ENCODE data around the gene JADE2.
"Not testable (repeated sequence)": the region's sequence is repeated elsewhere in the genome, so short reads cannot be mapped to it uniquely, and the experiment has no call there.

Gene JADE2

DNA sequence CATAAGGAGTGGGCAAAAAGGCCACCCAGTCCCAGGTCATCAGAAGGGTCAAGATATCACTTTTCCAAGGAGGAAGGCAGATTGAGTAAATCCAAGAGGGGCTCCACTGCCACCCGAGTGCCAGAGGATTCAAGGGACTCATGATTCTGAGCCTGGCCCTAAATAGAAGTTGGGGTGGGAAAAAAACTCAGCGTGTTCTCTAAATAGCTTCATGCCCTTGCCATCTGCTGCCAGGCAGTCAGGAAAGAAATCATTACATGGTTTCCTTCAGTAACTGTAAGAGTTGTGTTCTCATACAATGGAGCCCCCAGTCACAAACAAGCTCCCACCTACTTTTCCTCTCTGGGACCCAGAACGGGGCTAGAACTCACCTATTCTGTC, 70.0 kb downstream of the JADE2 start:
- no peaks in the 10 kb centered on the region for H3K36me3 Mint-ChIP-seq (ENCODE audit: low read depth)
- no peaks in the 10 kb centered on the region for H3K27me3 Mint-ChIP-seq (ENCODE audit: low read depth)
- DNase-seq (ENCODE audit: low spot score) = no peak
- H3K4me3 Mint-ChIP-seq = no peak overlapping the region
- H3K4me1 Mint-ChIP-seq (ENCODE audit: low read depth) = peaks cover 20% of the 10 kb centered on the region
- peak overlapping the region; percentile 53 for H3K27ac Mint-ChIP-seq
- H3K9me3 Mint-ChIP-seq = no peaks in the 10 kb centered on the region

DNA sequence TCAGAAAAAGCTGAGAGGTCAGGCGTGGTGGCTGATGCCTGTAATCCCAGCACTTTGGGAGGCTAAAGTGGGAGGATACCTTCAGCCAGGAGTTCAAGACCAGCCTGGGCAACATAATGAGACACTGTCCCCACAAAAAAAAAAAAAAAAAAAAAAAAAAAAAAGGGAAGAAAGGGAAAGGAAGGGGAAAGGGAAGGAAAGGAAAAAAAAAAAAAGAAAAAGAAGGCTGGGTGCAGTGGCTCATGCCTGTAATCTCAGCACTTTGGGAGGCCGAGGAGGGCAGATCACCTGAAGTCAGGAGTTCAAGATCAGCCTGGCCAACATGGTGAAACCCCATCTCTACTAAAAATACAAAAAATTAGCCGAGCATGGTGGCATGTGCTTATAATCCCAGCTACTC, 74.3 kb downstream of the JADE2 start:
- DNase-seq (ENCODE audit: low spot score); H3K36me3 Mint-ChIP-seq (ENCODE audit: low read depth); H3K27ac Mint-ChIP-seq; H3K4me3 Mint-ChIP-seq; H3K9me3 Mint-ChIP-seq; H3K27me3 Mint-ChIP-seq (ENCODE audit: low read depth): not testable (repeated sequence)
- H3K4me1 Mint-ChIP-seq (ENCODE audit: low read depth) = peaks cover 16% of the 10 kb centered on the region

DNA sequence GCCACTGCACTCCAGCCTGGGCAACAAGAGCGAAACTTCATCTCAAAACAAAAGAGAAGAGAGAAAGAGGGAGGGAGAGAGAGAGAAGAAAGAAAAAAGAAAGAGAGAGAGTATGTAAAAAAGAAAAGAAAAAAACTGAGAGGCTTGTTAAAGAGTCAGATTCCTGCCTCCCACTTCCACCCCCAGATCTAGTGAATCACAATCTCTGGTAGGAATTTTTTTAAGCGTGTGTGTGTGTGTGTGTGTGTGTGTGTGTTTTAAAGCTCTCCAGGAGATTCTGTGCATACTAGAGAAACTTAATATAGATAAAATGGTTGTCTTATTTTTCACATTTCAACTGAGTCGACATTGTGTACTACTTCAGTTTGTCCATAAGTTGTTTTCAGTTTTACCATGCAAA, 75.1 kb downstream of the JADE2 start:
- no peak overlapping the region for H3K4me3 Mint-ChIP-seq
- H3K4me1 Mint-ChIP-seq (ENCODE audit: low read depth) = peaks cover 18% of the 10 kb centered on the region
- no peaks in the 10 kb centered on the region for H3K9me3 Mint-ChIP-seq
- H3K27me3 Mint-ChIP-seq (ENCODE audit: low read depth) = no peaks in the 10 kb centered on the region
- no peak for DNase-seq (ENCODE audit: low spot score)
- peaks cover 11% of the 10 kb centered on the region for H3K36me3 Mint-ChIP-seq (ENCODE audit: low read depth)
- H3K27ac Mint-ChIP-seq = no peak overlapping the region

DNA sequence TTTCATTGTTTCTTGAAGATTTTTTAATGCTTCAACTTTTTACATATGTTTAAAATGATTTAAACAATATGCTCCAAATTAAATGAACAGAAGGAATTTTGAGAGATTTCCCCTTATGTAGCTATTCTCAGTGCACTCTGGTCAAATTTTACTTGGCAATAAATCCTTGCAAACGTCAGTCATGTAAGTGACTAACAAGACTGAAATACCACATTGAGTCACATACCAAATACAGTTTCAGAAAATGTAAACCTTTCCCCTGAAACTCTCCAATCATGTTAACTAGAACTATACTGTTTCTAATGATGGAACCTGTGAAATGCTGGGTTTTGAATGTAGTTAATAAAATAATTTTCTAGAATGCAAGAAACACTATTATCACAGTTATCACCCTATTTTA, 77.6 kb downstream of the JADE2 start:
- Mint-ChIP-seq H3K4me1 (ENCODE audit: low read depth) (peaks cover 21% of the 10 kb centered on the region), H3K27ac (no peak overlapping the region), H3K9me3 (no peaks in the 10 kb centered on the region), H3K27me3 (ENCODE audit: low read depth) (no peaks in the 10 kb centered on the region), H3K4me3 (no peak overlapping the region), H3K36me3 (ENCODE audit: low read depth) (peaks cover 28% of the 10 kb centered on the region)
- no peak for DNase-seq (ENCODE audit: low spot score)

DNA sequence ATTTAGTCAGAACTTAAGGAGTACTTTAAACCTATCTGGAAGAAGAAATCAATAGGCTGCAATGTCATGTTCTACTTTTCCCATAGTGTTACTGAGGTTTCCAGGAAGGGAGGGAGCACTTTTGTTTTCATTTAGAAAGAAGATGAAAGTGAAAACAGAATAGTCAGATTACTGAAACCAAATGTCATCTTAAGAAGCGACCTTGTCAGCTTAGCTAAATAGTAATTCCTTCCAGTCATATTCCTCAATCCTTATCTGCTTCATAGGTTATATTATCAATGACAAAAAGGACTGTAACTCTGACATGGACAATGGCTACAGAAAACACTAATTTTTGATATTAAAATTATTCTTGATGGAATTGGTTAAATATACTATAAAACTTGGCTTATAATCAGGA, 79.4 kb downstream of the JADE2 start:
- no peak for DNase-seq (ENCODE audit: low spot score)
- Mint-ChIP-seq H3K36me3 (ENCODE audit: low read depth) (peaks cover 42% of the 10 kb centered on the region), H3K4me1 (ENCODE audit: low read depth) (peaks cover 37% of the 10 kb centered on the region), H3K27me3 (ENCODE audit: low read depth) (no peaks in the 10 kb centered on the region), H3K9me3 (no peaks in the 10 kb centered on the region), H3K4me3 (peak overlapping the region; percentile 48), H3K27ac (peak overlapping the region; percentile 67)

DNA sequence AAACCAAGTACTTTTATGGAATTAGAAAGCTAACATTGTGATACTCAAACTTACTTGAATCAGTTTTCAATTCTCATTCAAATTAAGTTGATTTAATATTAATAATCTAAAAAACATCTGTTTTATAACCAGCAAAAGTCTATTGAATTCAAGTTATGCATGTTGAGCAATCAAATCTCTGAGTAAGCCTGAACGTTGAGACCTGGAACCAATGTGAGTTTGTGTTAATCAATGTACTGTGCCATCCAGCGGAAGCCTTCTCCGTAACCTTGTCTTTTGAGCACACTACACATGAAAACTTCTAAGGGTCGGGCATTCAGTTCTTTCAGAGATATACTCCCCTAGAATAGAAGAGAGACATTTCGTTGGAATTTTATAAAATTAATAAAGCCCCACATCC, 81.3 kb downstream of the JADE2 start:
- H3K9me3 Mint-ChIP-seq = no peaks in the 10 kb centered on the region
- no peak overlapping the region for H3K27ac Mint-ChIP-seq
- peaks cover 50% of the 10 kb centered on the region for H3K36me3 Mint-ChIP-seq (ENCODE audit: low read depth)
- H3K4me1 Mint-ChIP-seq (ENCODE audit: low read depth) = peaks cover 37% of the 10 kb centered on the region
- no peak overlapping the region for H3K4me3 Mint-ChIP-seq
- no peaks in the 10 kb centered on the region for H3K27me3 Mint-ChIP-seq (ENCODE audit: low read depth)
- DNase-seq (ENCODE audit: low spot score) = no peak

DNA sequence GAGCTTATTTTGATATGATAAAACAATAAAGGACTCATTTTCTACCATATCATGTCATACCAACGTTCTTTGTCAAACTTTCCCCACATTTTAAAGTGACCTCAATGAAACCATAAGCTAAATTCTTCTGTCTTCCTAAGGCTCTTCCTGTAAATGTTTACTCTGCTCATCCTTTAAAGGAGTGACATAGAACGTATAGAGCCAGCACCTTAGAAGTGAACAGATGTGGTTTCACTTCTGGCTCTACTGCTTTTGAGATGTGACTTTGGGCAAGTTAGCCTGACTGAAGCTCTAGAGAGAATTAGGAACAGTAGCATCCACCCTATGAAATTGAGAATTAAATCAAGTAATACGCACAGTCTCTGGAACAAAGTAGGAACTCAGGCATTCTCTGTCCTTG, 83.1 kb downstream of the JADE2 start:
- Mint-ChIP-seq H3K27me3 (ENCODE audit: low read depth) (no peaks in the 10 kb centered on the region), H3K36me3 (ENCODE audit: low read depth) (peaks cover 53% of the 10 kb centered on the region), H3K27ac (peak overlapping the region; percentile 82), H3K9me3 (no peaks in the 10 kb centered on the region), H3K4me1 (ENCODE audit: low read depth) (peaks cover 33% of the 10 kb centered on the region), H3K4me3 (peak overlapping the region; percentile 37)
- DNase-seq (ENCODE audit: low spot score) = no peak

DNA sequence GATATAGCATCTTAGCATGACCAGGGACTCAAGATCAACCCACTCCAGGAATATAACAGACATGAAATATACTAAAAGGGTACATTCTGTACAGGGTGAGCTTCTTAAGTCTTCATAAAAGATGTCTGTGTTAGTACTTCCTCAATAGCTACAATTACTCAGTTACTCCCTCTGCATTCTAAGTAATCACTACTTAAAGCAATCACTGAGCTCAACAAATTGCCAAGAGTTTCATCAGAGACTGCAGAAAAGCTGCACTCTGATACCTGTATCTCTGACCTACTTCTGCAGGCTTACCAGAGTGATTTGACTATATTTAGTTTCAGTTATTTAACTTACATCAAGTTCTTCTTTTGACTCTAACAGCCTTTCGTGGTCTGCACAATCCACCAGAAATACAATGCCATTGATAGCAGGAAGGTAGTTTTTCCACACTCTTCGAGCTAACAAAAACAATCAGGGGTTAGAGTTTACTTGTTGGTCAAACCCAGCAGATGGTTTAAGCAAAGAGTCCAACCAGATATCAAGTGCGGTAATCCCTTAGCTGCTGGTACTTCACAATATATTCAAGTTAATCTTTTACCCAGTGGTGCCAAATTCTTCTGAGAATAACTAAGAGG, 83.9 kb downstream of the JADE2 start:
- Mint-ChIP-seq H3K27me3 (ENCODE audit: low read depth) (no peaks in the 10 kb centered on the region), H3K9me3 (no peaks in the 10 kb centered on the region), H3K27ac (peak overlapping the region; percentile 82), H3K4me3 (peak overlapping the region; percentile 37), H3K4me1 (ENCODE audit: low read depth) (peaks cover 34% of the 10 kb centered on the region), H3K36me3 (ENCODE audit: low read depth) (peaks cover 54% of the 10 kb centered on the region)
- no peak for DNase-seq (ENCODE audit: low spot score)

DNA sequence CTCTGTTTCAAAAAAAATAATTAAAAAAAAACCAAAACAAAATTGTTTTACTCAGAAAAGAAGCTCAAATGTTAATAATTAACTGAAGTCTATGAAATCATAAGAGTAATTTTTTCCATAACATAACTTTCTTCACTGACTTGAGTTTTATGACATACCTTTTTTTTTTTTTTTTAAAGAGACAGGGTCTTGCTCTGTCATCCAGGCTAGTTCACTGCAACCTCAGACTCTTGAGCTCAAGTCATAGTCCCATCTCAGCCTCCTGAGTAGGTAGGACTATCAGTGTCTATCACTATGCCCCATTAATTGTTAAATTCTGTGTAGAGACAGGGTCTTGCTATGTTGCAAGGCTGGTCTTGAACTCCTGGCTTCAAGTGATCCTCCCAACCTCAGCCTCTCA, 85.3 kb downstream of the JADE2 start:
- Mint-ChIP-seq H3K27ac (no peak overlapping the region), H3K4me1 (ENCODE audit: low read depth) (peaks cover 25% of the 10 kb centered on the region), H3K27me3 (ENCODE audit: low read depth) (no peaks in the 10 kb centered on the region), H3K9me3 (no peaks in the 10 kb centered on the region), H3K36me3 (ENCODE audit: low read depth) (peaks cover 52% of the 10 kb centered on the region), H3K4me3 (no peak overlapping the region)
- no peak for DNase-seq (ENCODE audit: low spot score)

DNA sequence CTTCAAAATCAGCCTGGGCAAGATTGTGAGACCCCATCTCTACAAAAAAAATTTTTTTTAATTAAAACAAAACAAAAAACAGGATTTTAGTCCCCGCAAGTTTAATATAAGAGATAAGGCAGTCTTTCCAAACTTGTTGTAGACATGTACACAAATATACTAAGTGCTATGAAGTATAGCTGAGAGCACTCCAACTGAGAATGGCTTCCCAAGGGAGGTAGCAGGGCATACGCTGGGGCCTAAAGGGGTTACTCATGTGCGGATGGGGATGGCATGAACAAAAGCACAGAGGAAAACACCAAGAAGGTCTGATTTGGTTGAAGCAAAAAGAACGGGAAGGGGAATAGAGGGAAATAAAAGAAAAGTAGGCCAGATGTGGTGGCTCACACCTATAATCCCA, 86.0 kb downstream of the JADE2 start:
- Mint-ChIP-seq H3K27ac (no peak overlapping the region), H3K36me3 (ENCODE audit: low read depth) (peaks cover 48% of the 10 kb centered on the region), H3K27me3 (ENCODE audit: low read depth) (no peaks in the 10 kb centered on the region), H3K4me1 (ENCODE audit: low read depth) (peaks cover 24% of the 10 kb centered on the region), H3K9me3 (no peaks in the 10 kb centered on the region), H3K4me3 (no peak overlapping the region)
- DNase-seq (ENCODE audit: low spot score) = no peak

DNA sequence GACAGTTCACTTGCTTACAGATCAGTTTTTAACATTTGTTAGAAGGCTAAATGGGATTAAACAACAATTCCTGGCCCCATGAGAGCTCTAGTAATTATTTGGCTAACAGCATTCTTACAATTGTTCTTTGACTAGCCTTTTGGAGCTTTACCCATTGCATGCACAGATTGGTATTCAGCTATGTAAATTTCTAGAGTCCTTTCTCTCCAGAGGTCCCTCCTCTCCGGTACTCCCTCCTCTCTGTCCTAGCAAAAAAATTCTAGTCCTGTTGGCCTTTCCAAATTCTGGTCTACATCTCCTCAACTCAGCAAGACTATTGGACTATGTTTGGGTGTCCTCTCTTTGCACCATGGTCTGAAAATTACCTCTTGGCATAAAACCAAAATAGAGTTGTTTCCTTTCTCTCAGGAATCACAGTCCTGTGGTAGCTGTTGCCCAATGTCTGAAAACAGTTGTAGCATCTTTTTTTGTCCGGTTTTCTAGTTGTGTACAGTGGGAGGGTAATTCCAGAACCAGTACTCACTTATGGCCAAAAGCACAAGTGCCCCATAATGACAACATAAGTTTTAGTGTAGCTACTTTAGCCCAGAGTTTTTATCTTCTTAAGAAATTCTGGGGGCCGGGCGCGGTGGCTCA, 89.1 kb downstream of the JADE2 start:
- no peaks in the 10 kb centered on the region for H3K9me3 Mint-ChIP-seq
- no peaks in the 10 kb centered on the region for H3K27me3 Mint-ChIP-seq (ENCODE audit: low read depth)
- peaks cover 8% of the 10 kb centered on the region for H3K4me1 Mint-ChIP-seq (ENCODE audit: low read depth)
- H3K4me3 Mint-ChIP-seq = no peak overlapping the region
- peak overlapping the region; percentile 14 for H3K27ac Mint-ChIP-seq
- DNase-seq (ENCODE audit: low spot score) = no peak
- H3K36me3 Mint-ChIP-seq (ENCODE audit: low read depth) = peaks cover 31% of the 10 kb centered on the region

DNA sequence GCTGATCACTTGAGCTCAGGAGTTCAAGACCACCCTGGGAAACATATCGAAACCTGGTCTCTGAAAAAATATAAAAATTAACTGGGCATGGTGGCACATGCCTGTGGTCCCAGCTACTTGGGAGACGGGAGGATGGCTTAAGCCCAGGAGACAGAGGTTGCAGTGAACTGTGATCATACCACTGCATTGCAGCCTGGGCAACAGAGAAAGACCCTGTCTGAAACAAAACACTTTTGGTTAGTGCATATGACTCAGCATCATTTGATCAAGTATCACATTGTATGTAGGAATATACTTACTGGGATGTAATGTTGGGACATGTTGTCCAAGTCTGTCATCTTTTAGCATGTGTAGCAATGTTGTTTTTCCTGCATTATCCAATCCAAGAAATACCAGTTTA, 95.2 kb downstream of the JADE2 start:
- H3K36me3 Mint-ChIP-seq (ENCODE audit: low read depth) = peaks cover 36% of the 10 kb centered on the region
- no peak overlapping the region for H3K4me3 Mint-ChIP-seq
- DNase-seq (ENCODE audit: low spot score) = no peak
- peaks cover 6% of the 10 kb centered on the region for H3K4me1 Mint-ChIP-seq (ENCODE audit: low read depth)
- H3K9me3 Mint-ChIP-seq = no peaks in the 10 kb centered on the region
- no peak overlapping the region for H3K27ac Mint-ChIP-seq
- H3K27me3 Mint-ChIP-seq (ENCODE audit: low read depth) = no peaks in the 10 kb centered on the region

DNA sequence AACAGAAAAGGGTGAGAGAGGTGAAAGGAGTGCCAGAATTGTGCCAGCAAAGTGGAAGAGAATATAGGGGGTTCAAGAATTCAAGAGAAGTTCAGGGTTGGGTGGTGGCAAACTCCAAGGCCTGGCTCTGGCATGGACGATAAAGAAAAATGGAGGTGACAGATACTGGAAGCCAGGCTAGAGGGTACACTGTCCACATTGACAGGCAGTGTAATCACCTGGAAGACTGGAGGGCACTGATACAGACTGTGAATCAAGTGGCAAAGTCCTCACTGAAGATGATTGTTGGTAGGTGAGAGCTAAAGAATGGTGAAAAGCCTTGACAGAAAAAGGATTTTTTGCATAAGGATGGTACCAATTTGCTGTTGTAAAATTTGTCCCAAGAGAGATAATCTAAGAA, 100.1 kb downstream of the JADE2 start:
- Mint-ChIP-seq H3K4me3 (no peak overlapping the region), H3K36me3 (ENCODE audit: low read depth) (peaks cover 25% of the 10 kb centered on the region), H3K4me1 (ENCODE audit: low read depth) (peaks cover 16% of the 10 kb centered on the region), H3K9me3 (no peaks in the 10 kb centered on the region), H3K27me3 (ENCODE audit: low read depth) (no peaks in the 10 kb centered on the region), H3K27ac (no peak overlapping the region)
- no peak for DNase-seq (ENCODE audit: low spot score)

DNA sequence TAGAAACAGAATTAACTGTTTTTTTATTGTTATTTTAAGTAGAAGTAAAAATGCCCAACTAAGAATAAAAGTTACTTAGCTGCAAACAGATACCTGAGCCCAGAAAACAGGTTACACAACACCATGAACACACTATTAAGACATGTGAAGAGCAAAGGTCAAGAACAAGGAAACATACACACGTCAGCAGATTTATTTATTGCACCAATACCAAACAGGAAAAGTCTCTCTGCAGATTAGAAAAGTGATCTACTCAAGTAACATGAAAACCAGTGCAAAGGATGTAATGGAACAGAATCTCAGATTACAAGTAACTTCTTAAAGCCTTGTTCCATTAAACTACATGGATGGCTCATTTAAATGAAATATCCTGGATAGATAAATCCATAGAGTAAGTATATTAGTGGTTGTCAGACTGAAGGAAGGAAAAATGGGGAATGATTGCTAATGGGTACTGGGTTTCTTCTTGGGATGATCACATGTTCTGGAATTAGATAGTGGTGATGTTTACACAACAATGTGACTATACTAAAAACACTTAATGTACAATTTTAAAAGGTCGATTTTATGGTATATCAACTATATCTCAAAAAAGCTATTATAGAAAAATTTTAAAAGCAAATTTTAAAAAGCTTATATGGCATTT, 101.0 kb downstream of the JADE2 start:
- Mint-ChIP-seq H3K36me3 (ENCODE audit: low read depth) (peaks cover 28% of the 10 kb centered on the region), H3K27ac (peak overlapping the region; percentile 11), H3K4me3 (no peak overlapping the region), H3K27me3 (ENCODE audit: low read depth) (no peaks in the 10 kb centered on the region), H3K4me1 (ENCODE audit: low read depth) (peaks cover 22% of the 10 kb centered on the region), H3K9me3 (no peaks in the 10 kb centered on the region)
- no peak for DNase-seq (ENCODE audit: low spot score)

All from T-helper 2 cell treated with Interferon-gamma antibody and Interleukin-4, amounts not matched to agents 5 μg/mL and 100 μg/mL, for 36 hours (primary cell).